GM10266 (cell line): Measurements from ENCODE around the gene FAM110C.

Experiments
- DNase-seq: peaks from one replicate; pipeline ENCODE4 v3.0.0; 2012; ENCODE audit errors: extremely low spot score
- CTCF ChIP-seq: IDR thresholded peaks from 2 replicates; pipeline ENCODE4 v1.5.1; 2012; ENCODE audit warnings: mild to moderate bottlenecking, low read depth; ENCODE audit not compliant: control insufficient read depth, insufficient read depth; ENCODE audit errors: missing control alignments

The FAM110C gene

DNA sequence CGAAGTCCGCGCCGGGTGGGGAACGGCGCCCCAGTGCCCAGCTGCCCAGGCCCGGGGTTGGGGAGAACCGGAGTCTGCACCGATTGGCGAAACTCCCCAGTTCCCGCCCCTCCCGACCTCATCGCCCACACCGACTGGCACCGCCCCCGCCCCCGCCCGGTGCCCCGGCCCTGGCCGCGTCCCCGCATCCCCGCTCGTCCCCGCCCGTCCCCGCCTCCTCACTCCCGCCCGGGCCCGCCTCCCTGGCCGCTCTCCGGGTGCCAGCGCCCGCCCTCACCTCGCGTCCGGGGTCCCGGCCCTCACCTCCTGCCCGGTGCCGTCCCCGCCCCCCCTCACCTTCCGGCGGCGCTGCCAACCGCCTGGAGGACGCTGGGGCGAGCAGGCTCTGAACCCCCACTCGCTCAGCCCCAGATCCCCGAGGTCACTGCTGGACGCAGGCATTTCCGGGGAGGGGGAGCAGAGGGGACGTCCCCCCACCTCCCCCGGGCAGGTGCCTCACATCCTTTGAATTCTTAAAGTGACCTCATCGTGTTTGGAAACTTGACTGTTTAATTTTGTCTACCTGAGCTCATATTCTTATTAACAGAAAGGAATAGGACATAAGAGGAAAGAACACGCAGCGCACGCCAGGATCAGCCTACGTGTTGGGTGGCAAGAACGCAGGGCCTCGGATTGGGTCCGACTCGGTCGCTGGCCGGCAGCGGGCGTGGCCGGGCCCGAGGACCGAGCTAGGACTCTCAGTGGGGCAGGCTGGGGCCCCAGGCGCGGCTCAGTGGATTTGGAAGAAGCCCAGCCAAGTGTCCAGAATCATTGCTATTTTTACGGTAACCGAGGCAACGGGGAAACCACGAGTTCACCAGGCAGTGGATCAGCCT is at the start of gene FAM110C:
TSS of gene FAM110C (minus strand) at position 35 of the 875 bp plus-strand sequence. CDS start 120 bp downstream, outside the sequence.
- no peak for TF ChIP-seq CTCF
- DNase-seq: no peak

DNA sequence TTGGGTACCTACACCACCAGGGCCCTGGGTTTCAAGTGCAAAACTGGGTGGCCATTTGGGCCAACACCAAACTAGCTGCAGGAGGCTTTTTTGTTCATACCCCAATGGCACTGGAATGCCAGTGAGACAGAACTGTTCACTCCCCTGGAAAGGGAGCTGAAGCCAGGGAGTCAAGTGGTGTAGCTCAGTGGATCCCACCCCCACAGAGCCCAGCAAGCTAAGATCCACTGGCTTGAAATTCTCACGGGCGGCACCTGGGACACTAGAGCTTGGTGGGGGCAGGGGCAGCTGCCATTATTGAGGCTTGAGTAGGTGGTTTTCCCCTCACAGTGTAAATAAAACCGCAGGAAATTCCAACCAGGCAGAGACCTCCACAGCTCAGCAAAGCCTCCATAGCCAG is 46.0 kb upstream of the FAM110C start:
- DNase-seq: no peak
- no peak for TF ChIP-seq CTCF

- no peak for DNase-seq
- no peak for TF ChIP-seq CTCF
Measured at GRCh38 chr2:90645-91312, 44.5 kb upstream of the FAM110C start.

DNA sequence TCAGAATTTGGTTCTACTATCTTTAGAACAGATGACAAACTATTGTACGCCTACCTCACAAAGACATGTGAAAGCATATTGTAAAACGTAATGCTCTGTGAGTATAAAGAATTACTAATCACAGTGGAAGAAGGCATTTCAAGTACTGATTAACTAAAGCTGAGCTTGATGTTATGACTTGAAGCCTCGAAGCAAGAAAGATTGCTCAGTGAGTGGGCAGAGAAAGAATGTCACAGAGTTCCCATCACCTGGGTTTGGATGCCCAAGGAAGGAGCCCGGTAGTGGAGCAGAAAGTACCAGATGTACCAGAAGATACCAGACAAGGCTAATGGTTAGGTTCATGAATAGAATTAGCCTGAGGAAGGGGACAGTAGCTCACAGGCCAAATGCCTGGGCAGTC is 39.5 kb upstream of the FAM110C start:
- no peak for TF ChIP-seq CTCF
- DNase-seq: no peak

DNA sequence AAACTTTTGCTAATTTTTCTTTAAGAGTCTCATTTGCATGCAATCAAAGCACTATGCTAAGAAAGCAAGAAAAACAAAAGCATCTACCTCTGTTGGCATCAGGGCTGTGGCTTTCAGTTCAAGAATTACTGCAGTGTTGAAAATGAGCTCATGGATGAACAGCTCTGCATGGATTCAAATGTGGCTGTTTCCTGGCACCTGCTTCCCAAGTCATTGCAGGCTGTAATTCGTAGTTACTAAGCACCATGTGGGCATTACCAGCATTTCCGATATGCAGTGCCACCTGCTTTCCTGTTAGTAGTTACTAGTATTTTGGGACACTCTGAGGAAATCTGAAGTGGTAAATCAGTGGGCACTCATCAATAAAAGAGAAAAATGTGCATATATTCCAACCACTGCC is 37.8 kb upstream of the FAM110C start:
- no peak for DNase-seq
- TF ChIP-seq CTCF: no peak

GRCh38 chr2:80971-81736 is 34.8 kb upstream of the FAM110C start:
- DNase-seq: no peak
- no peak for TF ChIP-seq CTCF
